Adipocyte (in vitro differentiated cells): Measurements from ENCODE around the gene CCDC186.
A peak's percentile ranks its signal among the peaks of the same experiment; 100 is the strongest.

Source experiments
- DNase-seq: peaks from one replicate; pipeline ENCODE4 v3.0.0-alpha.2; 2015; ENCODE audit warnings: low read depth
- H3K27me3 ChIP-seq: replicated peaks from 2 replicates; pipeline ENCODE4 v1.7.0; 2013; ENCODE audit warnings: mild to moderate bottlenecking, low read length, moderate library complexity; ENCODE audit not compliant: control insufficient read depth, insufficient read depth
- H3K36me3 ChIP-seq: 2 replicates; pipeline ENCODE4 v1.7.0; 2013; ENCODE audit warnings: low read length, mild to moderate bottlenecking, moderate library complexity; ENCODE audit not compliant: control insufficient read depth, insufficient read depth, severe bottlenecking
- H3K4me1 ChIP-seq: 2 replicates; pipeline ENCODE4 v1.7.0; 2013; ENCODE audit warnings: mild to moderate bottlenecking, low read length, moderate library complexity; ENCODE audit not compliant: control insufficient read depth, insufficient read depth
- H3K4me3 ChIP-seq: 2 replicates; pipeline ENCODE4 v1.7.0; 2013; ENCODE audit warnings: mild to moderate bottlenecking, low read length, moderate library complexity
- H3K9ac ChIP-seq: 2 replicates; pipeline ENCODE4 v1.7.0; 2013; ENCODE audit warnings: mild to moderate bottlenecking, low read length, moderate library complexity
- H3K9me3 ChIP-seq: 2 replicates; pipeline ENCODE4 v1.7.0; 2013; ENCODE audit warnings: mild to moderate bottlenecking, low read length, moderate library complexity; ENCODE audit not compliant: control insufficient read depth

Gene CCDC186

DNA sequence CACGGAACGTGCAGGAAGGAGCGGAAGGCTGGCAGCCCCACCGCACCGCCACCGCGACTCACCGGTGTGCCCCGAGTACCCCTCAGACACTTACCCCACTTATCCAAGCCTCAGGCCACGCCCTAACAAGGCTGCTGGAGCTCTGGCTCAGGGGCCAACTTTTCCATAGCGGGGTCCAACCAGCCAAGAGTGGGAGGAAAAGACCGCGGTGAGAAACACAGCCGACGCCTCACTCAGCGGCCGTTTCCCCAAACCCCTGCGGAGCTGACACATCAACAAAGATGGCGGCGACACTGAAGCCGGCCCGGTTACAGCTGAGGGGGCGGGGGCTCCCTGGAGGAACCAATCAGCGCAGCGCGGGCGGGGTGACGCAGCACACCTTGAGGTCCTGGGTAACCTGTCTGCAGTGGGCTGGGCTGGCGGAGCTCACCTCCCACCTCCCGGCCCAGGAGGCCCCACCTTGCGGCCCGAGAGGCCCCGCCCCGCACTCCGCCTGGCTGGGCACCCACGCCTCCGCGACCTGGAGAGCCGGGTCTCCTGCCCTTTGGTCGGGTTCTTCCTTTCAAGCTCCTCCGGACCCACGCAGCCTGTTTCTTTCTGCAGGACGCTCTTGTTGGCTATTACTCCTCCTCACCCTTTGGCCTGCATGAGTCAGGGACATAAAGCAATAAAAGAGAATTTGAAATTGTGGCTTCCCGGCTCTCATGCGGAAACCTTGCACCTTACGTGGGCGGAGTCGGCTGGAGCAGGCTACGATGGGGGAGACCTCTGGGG, at the start of gene CCDC186:
TSS of gene CCDC186 (minus strand) at position 283 of the 774 bp plus-strand sequence. CDS start 10,935 bp downstream, outside the sequence.
- no peaks in the 10 kb centered on the region for H3K9me3 ChIP-seq
- peaks cover 18% of the 10 kb centered on the region for H3K4me1 ChIP-seq
- peak within 1 kb of the TSS; percentile 99 for H3K4me3 ChIP-seq
- DNase-seq, result peak; percentile 97
- H3K36me3 ChIP-seq, result no peaks in the 10 kb centered on the region
- peak within 1 kb of the TSS; percentile 97 for H3K9ac ChIP-seq
- no peaks in the 10 kb centered on the region for H3K27me3 ChIP-seq

DNA sequence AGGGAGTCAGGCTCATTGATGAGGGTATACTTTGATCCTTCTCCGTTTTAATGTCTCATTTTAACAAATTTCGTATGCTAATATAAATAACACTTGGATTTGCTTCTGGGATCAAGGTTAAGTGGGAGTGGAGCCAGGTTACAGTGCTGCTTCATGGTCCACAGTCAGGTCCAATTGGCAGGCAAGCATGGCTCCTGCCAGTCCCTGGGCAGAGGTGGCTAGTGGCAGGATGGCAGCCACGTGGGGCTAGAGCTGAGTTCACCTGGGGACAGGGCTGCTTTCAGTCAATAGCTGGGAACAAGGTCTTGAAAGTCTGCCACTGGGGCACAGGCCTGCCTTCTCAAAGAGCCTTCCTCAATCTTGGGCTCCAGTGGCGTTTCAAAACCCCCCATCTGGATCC, 49.1 kb upstream of the CCDC186 start:
- no peaks in the 10 kb centered on the region for H3K36me3 ChIP-seq
- H3K27me3 ChIP-seq, result peaks cover 23% of the 10 kb centered on the region
- no peak overlapping the region for H3K4me3 ChIP-seq
- no peak for DNase-seq
- no peak overlapping the region for H3K9ac ChIP-seq
- H3K9me3 ChIP-seq, result no peaks in the 10 kb centered on the region
- no peaks in the 10 kb centered on the region for H3K4me1 ChIP-seq

DNA sequence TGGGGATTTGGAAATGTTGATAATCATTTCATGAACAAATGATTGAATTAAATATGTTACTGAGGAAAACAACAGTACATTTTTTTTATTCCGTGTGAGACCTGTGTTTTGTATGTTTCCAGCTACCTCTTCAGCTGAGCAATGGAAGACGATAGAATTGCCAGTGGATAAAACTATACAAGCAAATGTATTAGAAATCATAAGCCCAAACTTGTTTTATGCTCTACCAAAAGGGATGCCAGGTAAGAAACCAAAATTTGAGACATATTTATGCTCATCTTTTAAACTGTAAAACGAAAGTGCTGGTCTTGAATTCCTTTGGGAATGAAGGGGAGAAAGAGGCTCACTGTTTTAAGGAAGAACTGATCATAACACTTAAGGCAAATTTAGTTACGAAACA, 47.2 kb upstream of the CCDC186 start:
- Histone ChIP-seq H3K4me1 (no peaks in the 10 kb centered on the region), H3K9ac (no peak overlapping the region), H3K4me3 (no peak overlapping the region), H3K27me3 (peaks cover 5% of the 10 kb centered on the region), H3K9me3 (no peaks in the 10 kb centered on the region), H3K36me3 (no peaks in the 10 kb centered on the region)
- DNase-seq, result no peak

GRCh38 chr10:114220281-114220680, 46.3 kb upstream of the CCDC186 start:
- H3K9ac ChIP-seq, result no peak overlapping the region
- H3K27me3 ChIP-seq, result peaks cover 4% of the 10 kb centered on the region
- no peaks in the 10 kb centered on the region for H3K9me3 ChIP-seq
- no peak for DNase-seq
- H3K4me3 ChIP-seq, result no peak overlapping the region
- H3K36me3 ChIP-seq, result no peaks in the 10 kb centered on the region
- H3K4me1 ChIP-seq, result no peaks in the 10 kb centered on the region

- Histone ChIP-seq H3K9ac (no peak overlapping the region), H3K27me3 (no peaks in the 10 kb centered on the region), H3K4me1 (no peaks in the 10 kb centered on the region), H3K4me3 (no peak overlapping the region), H3K36me3 (no peaks in the 10 kb centered on the region), H3K9me3 (no peaks in the 10 kb centered on the region)
- DNase-seq, result no peak
These were observed 41.0 kb upstream of the CCDC186 start for GRCh38 chr10:114215033-114215432.

- H3K9me3 ChIP-seq, result no peaks in the 10 kb centered on the region
- H3K9ac ChIP-seq, result no peak overlapping the region
- H3K4me1 ChIP-seq, result no peaks in the 10 kb centered on the region
- no peaks in the 10 kb centered on the region for H3K27me3 ChIP-seq
- H3K4me3 ChIP-seq, result no peak overlapping the region
- no peak for DNase-seq
- H3K36me3 ChIP-seq, result no peaks in the 10 kb centered on the region
These were observed 38.1 kb upstream of the CCDC186 start for GRCh38 chr10:114212153-114212552.

DNA sequence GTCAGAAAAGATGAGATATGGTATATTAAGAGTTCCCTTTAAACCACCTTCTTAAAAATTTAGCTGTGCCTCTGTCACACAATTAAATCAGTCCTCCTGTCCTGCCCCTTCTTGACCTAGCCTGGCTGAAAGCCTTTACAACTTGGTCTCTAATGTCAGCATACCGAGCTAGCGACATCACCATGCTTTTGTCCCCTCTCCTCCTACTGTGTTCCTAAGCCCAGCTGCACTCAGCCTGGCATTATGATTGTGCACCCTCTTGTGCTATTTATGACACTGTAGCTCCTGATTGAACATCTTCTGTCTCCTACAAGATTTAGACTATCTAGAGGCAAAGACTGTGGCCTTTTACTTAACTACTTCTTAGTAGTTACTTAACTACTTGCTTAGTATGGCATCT, 34.3 kb upstream of the CCDC186 start:
- Histone ChIP-seq H3K4me1 (no peaks in the 10 kb centered on the region), H3K36me3 (no peaks in the 10 kb centered on the region), H3K9ac (no peak overlapping the region), H3K9me3 (no peaks in the 10 kb centered on the region), H3K27me3 (no peaks in the 10 kb centered on the region), H3K4me3 (no peak overlapping the region)
- DNase-seq, result no peak

DNA sequence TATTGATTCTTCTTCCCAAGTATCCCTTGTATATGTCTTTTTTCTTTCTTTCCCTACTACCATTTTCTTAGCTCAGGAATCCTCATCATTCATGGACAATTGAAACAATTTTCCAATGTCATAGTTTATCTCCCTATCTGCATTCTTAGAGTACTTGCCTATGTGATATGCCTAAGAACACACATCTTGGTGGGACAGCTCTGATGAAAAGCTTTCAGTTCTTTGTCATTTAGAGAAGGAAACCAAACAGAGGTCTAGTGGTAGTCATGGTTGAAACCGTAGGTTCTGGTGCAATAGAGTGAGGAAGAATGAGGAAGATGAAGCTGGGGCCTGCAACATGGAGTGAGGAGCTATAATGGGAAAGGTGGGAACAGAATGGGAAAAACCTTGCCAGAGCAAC, 33.3 kb upstream of the CCDC186 start:
- DNase-seq, result no peak
- no peak overlapping the region for H3K4me3 ChIP-seq
- no peaks in the 10 kb centered on the region for H3K4me1 ChIP-seq
- H3K9ac ChIP-seq, result no peak overlapping the region
- H3K36me3 ChIP-seq, result no peaks in the 10 kb centered on the region
- no peaks in the 10 kb centered on the region for H3K9me3 ChIP-seq
- no peaks in the 10 kb centered on the region for H3K27me3 ChIP-seq

DNA sequence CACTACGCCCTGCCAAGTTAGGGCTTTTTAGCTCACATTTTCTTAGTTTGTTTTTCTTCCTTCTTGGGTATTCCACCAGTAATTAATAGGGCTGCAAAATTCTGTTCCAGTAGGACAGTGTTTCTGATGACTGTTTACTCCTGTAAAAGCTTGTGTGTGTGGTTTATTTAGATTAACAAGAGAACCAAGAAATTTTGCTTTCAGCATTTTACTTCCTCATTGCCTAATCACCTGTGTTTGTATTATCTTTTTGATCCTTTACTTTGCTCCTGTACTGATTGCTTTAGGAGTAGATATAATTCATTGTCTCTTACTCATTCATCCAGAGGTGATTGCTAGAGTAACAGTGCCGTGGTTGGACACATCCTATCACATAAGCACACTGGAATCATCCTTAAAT, 32.9 kb upstream of the CCDC186 start:
- no peak overlapping the region for H3K4me3 ChIP-seq
- no peaks in the 10 kb centered on the region for H3K27me3 ChIP-seq

GRCh38 chr10:114202812-114203211, 28.8 kb upstream of the CCDC186 start:
- no peaks in the 10 kb centered on the region for H3K36me3 ChIP-seq
- no peak overlapping the region for H3K9ac ChIP-seq
- no peak overlapping the region for H3K4me3 ChIP-seq
- H3K4me1 ChIP-seq, result no peaks in the 10 kb centered on the region
- peaks cover 5% of the 10 kb centered on the region for H3K27me3 ChIP-seq
- DNase-seq, result no peak
- H3K9me3 ChIP-seq, result no peaks in the 10 kb centered on the region

More for the DNA sequence above, 32.9 kb upstream of the CCDC186 start:
- DNase-seq, result no peak
- Histone ChIP-seq H3K4me1 (no peaks in the 10 kb centered on the region), H3K9me3 (no peaks in the 10 kb centered on the region), H3K36me3 (no peaks in the 10 kb centered on the region), H3K9ac (no peak overlapping the region)

- H3K27me3 ChIP-seq, result peaks cover 11% of the 10 kb centered on the region
- H3K4me1 ChIP-seq, result no peaks in the 10 kb centered on the region
- no peak for DNase-seq
- no peak overlapping the region for H3K9ac ChIP-seq
- no peaks in the 10 kb centered on the region for H3K36me3 ChIP-seq
- no peak overlapping the region for H3K4me3 ChIP-seq
- H3K9me3 ChIP-seq, result no peaks in the 10 kb centered on the region
These were observed 25.2 kb upstream of the CCDC186 start for GRCh38 chr10:114199239-114199638.

GRCh38 chr10:114195079-114195478, 21.1 kb upstream of the CCDC186 start:
- Histone ChIP-seq H3K9ac (no peak overlapping the region), H3K9me3 (no peaks in the 10 kb centered on the region), H3K4me3 (no peak overlapping the region), H3K27me3 (peaks cover 9% of the 10 kb centered on the region), H3K36me3 (no peaks in the 10 kb centered on the region), H3K4me1 (no peaks in the 10 kb centered on the region)
- no peak for DNase-seq
